Mucosa of stomach (tissue), 1 donor: ENCODE data around the gene NT5M.

ENCODE experiments used
- H3K27me3 ChIP-seq: one replicate; pipeline ENCODE4 v1.7.0; 2013; ENCODE audit warnings: mild to moderate bottlenecking, low read length; ENCODE audit not compliant: control insufficient read depth, insufficient read depth
- H3K36me3 ChIP-seq: one replicate; pipeline ENCODE4 v1.7.0; 2013; ENCODE audit warnings: low read length; ENCODE audit not compliant: control insufficient read depth, insufficient read depth
- H3K4me1 ChIP-seq: one replicate; pipeline ENCODE4 v1.7.0; 2013; ENCODE audit warnings: mild to moderate bottlenecking, low read length; ENCODE audit not compliant: control insufficient read depth, insufficient read depth
- H3K4me3 ChIP-seq: one replicate; pipeline ENCODE4 v1.7.0; 2013; ENCODE audit warnings: low read length
- H3K9ac ChIP-seq: one replicate; pipeline ENCODE4 v1.7.0; 2013; ENCODE audit warnings: mild to moderate bottlenecking, low read length, moderate library complexity
- H3K9me3 ChIP-seq: one replicate; pipeline ENCODE4 v1.7.0; 2013; ENCODE audit warnings: mild to moderate bottlenecking, low read length, moderate library complexity; ENCODE audit not compliant: control insufficient read depth
- donor health status: Pancreatic carcinoma.

The NT5M gene

GRCh38 chr17:17347234-17347955, 44.2 kb downstream of the NT5M start:
- H3K27me3 ChIP-seq = peaks cover 7% of the 10 kb centered on the region
- H3K4me1 ChIP-seq = peaks cover 12% of the 10 kb centered on the region
- no peak overlapping the region for H3K9ac ChIP-seq
- no peaks in the 10 kb centered on the region for H3K9me3 ChIP-seq
- no peaks in the 10 kb centered on the region for H3K36me3 ChIP-seq
- no peak overlapping the region for H3K4me3 ChIP-seq

GRCh38 chr17:17347956-17348871, 45.0 kb downstream of the NT5M start:
- H3K4me3 ChIP-seq = no peak overlapping the region
- no peaks in the 10 kb centered on the region for H3K36me3 ChIP-seq
- H3K9ac ChIP-seq = no peak overlapping the region
- no peaks in the 10 kb centered on the region for H3K9me3 ChIP-seq
- H3K4me1 ChIP-seq = peaks cover 5% of the 10 kb centered on the region
- no peaks in the 10 kb centered on the region for H3K27me3 ChIP-seq

- no peaks in the 10 kb centered on the region for H3K36me3 ChIP-seq
- no peak overlapping the region for H3K9ac ChIP-seq
- H3K4me1 ChIP-seq = no peaks in the 10 kb centered on the region
- H3K9me3 ChIP-seq = no peaks in the 10 kb centered on the region
- H3K4me3 ChIP-seq = no peak overlapping the region
- H3K27me3 ChIP-seq = no peaks in the 10 kb centered on the region
Observed at GRCh38 chr17:17348872-17349723, 45.9 kb downstream of the NT5M start.

DNA sequence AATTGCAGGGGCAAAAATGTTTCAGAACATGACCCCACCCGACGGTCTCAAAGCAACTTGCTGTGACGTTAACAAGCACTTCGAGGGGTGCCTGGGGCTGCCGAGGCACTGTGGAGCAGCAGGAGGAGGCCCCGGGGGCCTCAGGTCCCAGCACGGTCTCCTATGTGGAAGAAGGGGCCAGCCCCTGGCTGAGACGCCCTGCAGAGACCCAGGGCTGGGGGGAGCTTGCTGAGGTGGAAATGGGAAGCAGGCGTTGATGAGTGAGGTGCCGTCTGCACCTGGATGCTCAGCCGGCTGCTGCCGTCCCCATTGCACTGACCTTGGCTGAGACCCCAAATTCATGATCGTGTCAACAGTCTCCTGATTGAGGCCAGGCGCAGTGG, 46.5 kb downstream of the NT5M start:
- Histone ChIP-seq H3K9ac (no peak overlapping the region), H3K4me1 (no peaks in the 10 kb centered on the region), H3K9me3 (no peaks in the 10 kb centered on the region), H3K27me3 (no peaks in the 10 kb centered on the region), H3K4me3 (no peak overlapping the region), H3K36me3 (no peaks in the 10 kb centered on the region)

GRCh38 chr17:17350491-17351355, 47.5 kb downstream of the NT5M start:
- Histone ChIP-seq H3K9ac (no peak overlapping the region), H3K36me3 (no peaks in the 10 kb centered on the region), H3K27me3 (no peaks in the 10 kb centered on the region), H3K4me3 (no peak overlapping the region), H3K9me3 (no peaks in the 10 kb centered on the region), H3K4me1 (no peaks in the 10 kb centered on the region)

GRCh38 chr17:17351356-17351891, 48.3 kb downstream of the NT5M start:
- no peaks in the 10 kb centered on the region for H3K4me1 ChIP-seq

DNA sequence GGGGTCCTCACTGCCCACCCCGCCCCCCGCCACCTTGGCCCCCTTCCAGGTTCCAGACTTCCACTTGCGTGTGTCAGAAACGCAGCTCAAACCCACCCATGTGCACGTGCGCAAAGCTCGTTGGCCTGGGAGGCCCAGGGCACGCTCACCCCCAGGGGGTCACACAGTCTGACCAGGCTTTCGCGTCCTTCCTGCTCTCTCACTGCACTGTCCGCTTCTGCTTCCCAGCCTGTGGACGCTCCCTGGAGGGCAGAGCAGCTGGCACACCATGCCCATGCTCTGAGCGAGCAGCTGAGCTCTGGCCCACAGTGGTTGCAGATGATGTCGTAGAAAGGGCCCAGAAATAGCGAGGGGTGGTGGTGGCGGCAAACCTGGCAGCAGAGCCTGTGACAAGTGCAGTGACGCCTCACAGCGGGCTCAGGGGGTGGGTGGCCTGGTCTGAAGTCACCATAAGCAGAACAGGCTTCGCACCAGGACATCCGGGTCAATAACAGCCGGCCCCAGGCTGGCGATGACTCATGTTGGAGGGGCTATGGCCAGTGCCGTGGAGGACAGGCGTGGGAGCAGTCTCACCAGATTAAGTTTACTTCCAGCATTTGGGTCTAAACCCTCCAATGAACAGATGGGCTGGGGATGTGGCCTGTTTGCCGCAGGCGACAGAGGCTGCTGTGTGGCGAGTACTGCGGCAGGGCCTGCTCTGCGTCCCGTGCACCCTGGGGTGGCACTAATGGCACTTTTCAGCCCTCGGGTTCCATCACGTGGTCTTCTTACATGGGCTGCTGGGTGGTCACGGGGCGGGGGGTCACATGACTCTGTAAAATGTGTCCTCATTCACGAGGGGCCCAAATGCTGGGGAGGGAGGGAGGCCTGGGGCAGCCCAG, 49.0 kb downstream of the NT5M start:
- H3K4me1 ChIP-seq = no peaks in the 10 kb centered on the region
- no peaks in the 10 kb centered on the region for H3K36me3 ChIP-seq
- no peak overlapping the region for H3K4me3 ChIP-seq
- no peaks in the 10 kb centered on the region for H3K9me3 ChIP-seq
- H3K27me3 ChIP-seq = no peaks in the 10 kb centered on the region
- no peak overlapping the region for H3K9ac ChIP-seq

More at GRCh38 chr17:17351356-17351891, 48.3 kb downstream of the NT5M start:
- no peaks in the 10 kb centered on the region for H3K36me3 ChIP-seq
- no peaks in the 10 kb centered on the region for H3K9me3 ChIP-seq
- no peak overlapping the region for H3K4me3 ChIP-seq
- no peak overlapping the region for H3K9ac ChIP-seq
- no peaks in the 10 kb centered on the region for H3K27me3 ChIP-seq

DNA sequence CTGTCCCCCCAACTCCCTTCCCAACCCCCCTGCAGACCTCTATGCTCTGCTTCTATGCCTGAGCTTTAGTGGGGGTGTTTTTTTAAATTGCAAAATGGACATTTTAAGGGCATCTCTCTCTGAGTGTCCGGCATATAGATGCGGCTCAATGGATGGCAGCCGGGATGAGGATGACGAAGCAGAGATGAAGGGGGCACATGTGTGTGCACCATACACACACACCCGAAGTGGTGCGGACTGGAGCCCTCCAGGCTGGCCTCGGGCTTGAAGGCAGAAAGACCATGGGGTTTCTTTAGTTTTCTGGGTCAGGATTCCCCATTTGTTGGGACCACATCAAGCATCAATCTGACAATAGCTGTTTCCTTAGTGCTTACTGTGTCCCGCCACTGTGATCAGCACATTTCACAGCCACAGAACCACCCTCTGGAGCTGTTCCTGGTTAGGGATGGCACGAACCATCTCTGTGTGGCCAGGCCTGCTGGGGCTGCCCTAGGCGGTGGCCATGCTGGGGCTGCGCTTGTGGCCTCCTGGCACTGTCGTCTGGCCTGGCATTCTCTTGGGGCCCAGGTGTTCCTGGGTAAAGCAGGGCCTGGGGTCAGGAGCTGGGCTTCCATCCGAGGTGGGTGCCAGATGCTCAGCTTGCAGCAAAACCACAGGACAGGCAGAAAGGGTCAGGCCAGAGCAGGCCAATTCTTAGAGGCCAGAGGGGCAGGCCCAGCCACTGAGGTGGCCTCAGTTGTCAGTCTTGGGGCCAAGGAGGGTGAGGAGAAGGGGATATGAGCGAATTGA, 49.9 kb downstream of the NT5M start:
- Histone ChIP-seq H3K4me3 (no peak overlapping the region), H3K27me3 (no peaks in the 10 kb centered on the region), H3K9ac (no peak overlapping the region), H3K9me3 (no peaks in the 10 kb centered on the region), H3K4me1 (no peaks in the 10 kb centered on the region), H3K36me3 (no peaks in the 10 kb centered on the region)

DNA sequence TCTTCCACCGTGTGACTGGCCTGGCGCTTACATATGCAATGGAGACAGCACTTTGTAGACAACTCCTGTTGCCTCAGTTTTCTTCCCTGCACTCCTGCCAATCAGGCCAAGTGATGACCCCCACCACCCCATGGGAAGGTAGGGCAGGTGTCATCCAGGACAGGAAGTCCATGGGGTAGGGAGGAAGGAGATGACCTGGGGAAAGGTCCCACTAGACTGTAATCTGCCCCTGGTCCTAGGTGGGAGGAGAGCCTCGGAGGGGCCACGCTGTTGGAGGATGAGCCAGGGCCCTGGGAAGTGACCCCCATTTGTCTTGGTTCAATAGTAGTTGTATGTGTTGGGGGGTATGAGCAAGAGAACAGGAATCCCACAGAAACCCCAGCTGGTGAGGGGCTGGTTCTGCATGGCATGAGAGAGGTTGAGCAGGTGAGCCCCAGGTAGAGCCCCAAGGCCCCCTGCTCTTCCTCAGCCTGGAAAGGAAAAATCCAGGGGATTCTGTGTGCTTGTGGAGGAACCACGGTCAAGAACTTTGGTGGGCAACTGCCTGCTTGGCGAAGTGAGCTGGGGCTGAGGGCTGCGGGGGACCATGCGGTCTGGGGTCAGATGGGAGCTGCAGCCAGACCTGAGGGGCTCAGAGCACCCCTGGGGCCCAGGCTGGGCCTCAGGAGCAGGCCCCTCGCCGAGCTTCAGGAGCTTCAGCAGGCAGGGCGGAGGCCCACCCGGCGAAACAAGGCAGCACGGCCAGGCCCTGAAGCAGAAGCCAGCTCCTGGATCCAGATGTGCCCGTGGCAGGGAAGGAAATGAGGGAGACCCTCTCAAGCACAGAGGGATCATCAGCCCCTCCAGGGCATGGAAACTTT, 50.7 kb downstream of the NT5M start:
- Histone ChIP-seq H3K27me3 (no peaks in the 10 kb centered on the region), H3K4me3 (no peak overlapping the region), H3K9ac (no peak overlapping the region), H3K36me3 (no peaks in the 10 kb centered on the region), H3K9me3 (no peaks in the 10 kb centered on the region), H3K4me1 (no peaks in the 10 kb centered on the region)
